GM18909 (cell line): Measurements from ENCODE around the gene PXYLP1.

ENCODE experiments used
- ATAC-seq: cut with Tn5 transposase; IDR thresholded peaks from one replicate; pipeline ENCODE4 v1.9.1; 2021; ENCODE audit warnings: mild to moderate bottlenecking; ENCODE audit not compliant: unreplicated experiment, poor library complexity

PXYLP1 gene

DNA sequence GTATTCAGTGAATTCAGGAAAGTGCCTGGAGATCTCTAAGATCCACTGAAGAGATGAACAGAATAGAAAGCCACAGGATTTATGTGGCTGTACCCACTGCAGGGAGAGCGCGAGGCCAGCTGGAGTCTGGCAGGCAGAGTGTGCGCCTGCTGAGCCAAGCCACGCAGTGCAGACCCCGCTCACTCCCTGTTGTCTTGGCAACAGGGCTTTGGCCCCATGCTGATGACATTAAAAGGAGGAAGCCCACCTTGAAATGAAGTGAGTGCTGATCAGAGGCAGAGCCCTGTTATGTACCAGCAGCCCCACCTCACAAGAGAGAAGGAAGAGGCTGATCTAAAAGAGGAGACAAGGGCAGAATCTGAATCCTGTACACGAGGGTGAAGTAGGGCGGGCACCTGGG is 36.7 kb downstream of the PXYLP1 start:
- ATAC-seq, result no peak

GRCh38 chr3:141268791-141269190 is 37.2 kb downstream of the PXYLP1 start:
- ATAC-seq, result no peak

- ATAC-seq, result no peak
These were observed 38.3 kb downstream of the PXYLP1 start for GRCh38 chr3:141269961-141270360.

DNA sequence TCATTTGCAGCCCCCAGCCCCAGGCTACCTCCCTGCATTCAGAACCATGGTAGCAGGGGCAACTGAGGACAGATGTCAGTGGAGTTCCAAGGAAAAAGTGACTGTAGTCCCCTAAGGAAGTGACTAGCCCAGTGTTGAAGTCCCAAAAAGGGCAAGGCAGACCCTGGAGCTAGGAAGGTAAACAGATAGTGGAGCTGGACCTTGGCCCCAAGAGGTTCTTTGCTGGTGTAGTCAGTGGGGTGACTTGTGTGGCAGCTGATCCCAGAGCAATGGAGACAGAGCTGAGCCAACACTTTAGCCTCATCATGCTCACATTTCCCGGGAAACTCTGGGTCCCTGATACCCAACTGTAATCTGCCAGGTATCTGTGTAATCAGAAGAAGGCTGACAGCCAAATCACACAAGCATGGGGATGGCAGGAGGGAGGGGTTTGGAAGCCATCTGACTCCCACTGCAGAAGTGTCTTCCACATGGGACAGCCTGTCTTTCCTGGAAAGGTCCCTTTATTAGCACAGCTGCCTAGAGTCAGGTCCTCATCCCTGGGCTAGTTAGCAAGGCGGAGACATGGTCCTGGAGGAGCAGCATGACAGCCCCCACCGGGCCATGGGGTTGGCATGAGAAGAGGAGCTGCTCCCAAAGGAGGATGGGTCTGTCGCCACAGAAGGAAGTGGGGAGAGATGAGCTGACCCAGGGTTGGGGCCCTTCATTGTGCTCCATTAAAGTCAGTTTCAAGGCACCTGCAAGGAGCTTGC is 39.8 kb downstream of the PXYLP1 start:
- no peak for ATAC-seq

- no peak for ATAC-seq
These were observed 41.5 kb downstream of the PXYLP1 start for GRCh38 chr3:141272906-141273662.

GRCh38 chr3:141273700-141274410 is 42.2 kb downstream of the PXYLP1 start:
- ATAC-seq, result no peak

GRCh38 chr3:141274411-141275031 is 42.9 kb downstream of the PXYLP1 start:
- ATAC-seq, result no peak

DNA sequence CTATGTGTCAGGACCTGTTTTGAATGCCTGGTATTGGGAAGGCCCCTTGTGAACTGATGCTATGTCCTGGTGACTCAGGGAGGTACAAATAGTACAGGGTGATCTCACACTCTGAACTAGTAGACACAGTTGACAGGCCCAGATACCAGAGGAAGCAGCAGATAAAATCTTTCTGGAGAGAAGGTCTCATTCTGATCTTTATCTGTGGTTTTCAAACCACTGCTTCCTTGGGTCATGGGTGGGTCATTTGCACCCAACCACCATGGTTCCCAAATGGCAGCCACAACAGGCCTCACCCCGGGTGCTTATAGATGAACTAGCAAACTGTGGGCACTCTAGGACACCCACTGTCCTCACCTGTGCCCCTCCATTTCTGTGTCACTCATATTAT is 43.4 kb downstream of the PXYLP1 start:
- no peak for ATAC-seq

GRCh38 chr3:141275511-141275910 is 43.9 kb downstream of the PXYLP1 start:
- no peak for ATAC-seq

- no peak for ATAC-seq
These were observed 44.3 kb downstream of the PXYLP1 start for GRCh38 chr3:141275973-141276372.

DNA sequence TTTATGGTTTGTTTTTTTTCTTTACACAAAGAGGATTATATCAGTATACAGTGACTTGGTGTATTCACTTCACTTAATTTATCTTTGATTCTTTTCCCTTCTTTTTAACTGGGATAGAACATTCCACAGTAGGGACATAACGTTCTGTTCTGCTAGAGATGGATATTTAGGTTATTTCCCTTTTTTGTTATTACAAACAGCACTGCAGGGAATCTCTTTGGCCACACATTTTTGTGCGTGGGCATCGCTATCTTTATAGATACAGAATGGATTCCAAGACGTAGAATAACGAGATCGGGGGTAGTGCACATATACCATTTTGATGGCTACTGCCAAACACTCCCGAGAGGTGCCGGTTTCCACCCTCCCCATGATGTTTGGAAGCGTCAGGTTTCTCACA is 44.8 kb downstream of the PXYLP1 start:
- no peak for ATAC-seq

DNA sequence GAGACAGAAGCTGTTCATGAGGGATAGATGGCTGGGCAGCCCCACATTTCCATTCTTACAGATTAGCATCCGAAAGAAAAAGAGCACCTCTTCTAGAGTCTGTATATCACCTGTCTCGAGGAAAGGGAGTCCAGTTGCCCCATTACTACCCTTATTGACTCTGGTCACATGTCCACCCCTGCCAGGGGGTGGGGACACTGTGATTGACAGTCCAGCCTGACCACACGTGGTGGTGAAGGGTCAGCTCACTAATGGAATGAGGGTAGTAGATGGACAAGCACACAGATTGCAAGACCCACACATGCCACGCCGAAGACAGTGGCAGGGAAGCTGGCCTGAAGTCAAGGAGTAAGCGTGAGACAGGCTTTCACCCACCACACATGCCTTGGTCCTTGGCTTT is 45.8 kb downstream of the PXYLP1 start:
- ATAC-seq, result no peak

GRCh38 chr3:141278196-141279076 is 46.8 kb downstream of the PXYLP1 start:
- ATAC-seq, result no peak

- ATAC-seq, result no peak
These were observed 47.7 kb downstream of the PXYLP1 start for GRCh38 chr3:141279077-141279967.

DNA sequence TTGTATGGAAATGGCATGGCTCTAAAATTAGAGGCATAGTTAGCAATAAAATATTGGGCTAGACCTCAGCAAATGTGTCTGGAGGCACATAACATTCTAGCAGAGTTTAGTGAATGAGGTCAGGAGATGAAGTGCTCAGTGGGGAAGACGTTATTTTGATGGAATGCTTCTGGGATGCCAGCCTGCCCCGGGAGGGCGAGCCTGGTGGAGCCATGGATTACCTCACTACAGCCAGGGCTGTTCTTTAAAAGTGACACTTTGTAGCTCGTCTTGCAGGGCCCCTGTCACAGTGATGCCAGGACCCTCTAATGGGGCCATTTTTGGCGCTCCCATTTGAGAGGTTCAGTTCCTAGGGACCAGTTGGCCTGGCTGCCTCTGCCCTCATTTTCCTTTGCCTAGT is 48.5 kb downstream of the PXYLP1 start:
- no peak for ATAC-seq

- ATAC-seq, result no peak
These were observed 49.1 kb downstream of the PXYLP1 start for GRCh38 chr3:141280690-141281089.

GRCh38 chr3:141285570-141285969 is 53.9 kb downstream of the PXYLP1 start:
- no peak for ATAC-seq

DNA sequence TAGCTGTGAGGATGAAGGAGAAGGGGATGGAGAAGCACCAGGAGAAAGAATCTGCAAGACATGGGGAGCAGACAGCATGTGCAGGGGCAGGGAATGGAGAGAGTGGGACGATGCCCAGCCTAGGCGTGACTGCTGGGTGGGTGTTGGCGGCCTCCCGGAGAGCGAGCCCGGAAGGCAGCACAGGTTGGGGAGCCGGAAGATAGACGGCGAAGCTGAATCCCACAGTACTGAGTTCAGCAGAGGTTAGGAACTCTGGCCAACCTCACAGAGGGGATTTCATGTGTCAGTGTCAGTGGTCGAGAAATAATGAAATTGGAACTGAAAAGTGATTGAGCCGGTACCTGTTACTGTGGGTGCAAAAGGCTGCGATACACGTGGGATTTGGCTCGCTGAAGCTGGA is 55.2 kb downstream of the PXYLP1 start:
- no peak for ATAC-seq

DNA sequence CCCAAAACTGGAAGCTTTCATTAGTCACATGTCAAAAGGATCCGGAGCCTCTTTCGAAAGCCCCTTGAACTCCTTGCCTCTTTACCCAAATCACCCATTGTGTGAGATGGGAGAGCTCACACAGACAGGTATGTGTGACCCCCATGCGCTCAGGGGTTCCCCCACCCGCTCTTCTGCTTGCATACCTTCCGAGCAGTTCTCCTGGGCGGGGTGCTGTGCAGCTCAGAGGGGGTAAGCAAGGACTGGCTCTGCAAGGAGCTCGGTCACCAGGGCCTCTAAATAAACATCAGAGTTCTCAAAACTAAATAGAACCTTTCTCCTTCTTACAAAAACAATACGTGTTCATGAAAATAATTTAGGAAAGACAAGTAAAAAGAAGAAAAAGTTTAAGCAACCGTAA is 55.7 kb downstream of the PXYLP1 start:
- no peak for ATAC-seq
